K562 (cell line): ENCODE measurements around the gene BNC2. TPM values are rescaled to one million over a fixed set of nuclear protein-coding genes. Genes with fewer than 3 reads are reported as not detected.

Experiments used
- ATF2 ChIP-seq: sonication (generic); formaldehyde crosslinking; IDR thresholded peaks from 2 replicates; pipeline ENCODE4 v1.8.1; 2022; ENCODE audit warnings: missing genetic modification reagents
- CCNT2 ChIP-seq: IDR thresholded peaks from 2 replicates; pipeline ENCODE4 v1.6.1; 2011; ENCODE audit warnings: borderline replicate concordance, low read depth, mild to moderate bottlenecking, moderate library complexity, mixed read lengths, low read length; ENCODE audit not compliant: insufficient read length; ENCODE audit errors: extremely low read depth
- CTCFL ChIP-seq: IDR thresholded peaks from 2 replicates; pipeline ENCODE4 v1.6.1; 2011; ENCODE audit warnings: borderline replicate concordance, low read depth, mild to moderate bottlenecking, moderate library complexity, low read length; ENCODE audit not compliant: insufficient read depth, poor library complexity, severe bottlenecking
- MAZ ChIP-seq, 2 experiments: fragments of 450-650 bp in 1 of 2; sonication (generic) in 1 of 2; formaldehyde crosslinking; IDR thresholded peaks in 1 of 2; conservative IDR thresholded peaks in 1 of 2; 2 replicates each; pipeline versions ENCODE4 v1.4.0 to v1.5.0; 2020; ENCODE audit warnings: mild to moderate bottlenecking in 1 of 2, missing genetic modification reagents in 1 of 2
- PCBP2 ChIP-seq: fragments of 200-400 bp; formaldehyde crosslinking; IDR thresholded peaks from 2 replicates; pipeline ENCODE4 v1.6.1; 2018; ENCODE audit warnings: low read length, low read depth, mild to moderate bottlenecking, moderate library complexity; ENCODE audit not compliant: poor library complexity, severe bottlenecking
- RBM15 ChIP-seq: fragments of 200-400 bp; formaldehyde crosslinking; IDR thresholded peaks from 2 replicates; pipeline ENCODE4 v1.6.1; 2018; ENCODE audit warnings: mild to moderate bottlenecking, low read length, moderate library complexity; ENCODE audit not compliant: insufficient read depth
- SETDB1 ChIP-seq: IDR thresholded peaks from one replicate; pipeline ENCODE4 v1.6.1; 2012; ENCODE audit warnings: low read length, control low read depth, inconsistent platforms
- XRCC3 ChIP-seq: fragments of 450-650 bp; IDR thresholded peaks from 2 replicates; pipeline ENCODE4 v1.6.1; 2017; ENCODE audit warnings: mild to moderate bottlenecking, moderate library complexity
- ZNF324 ChIP-seq: fragments of 250-450 bp; sonication (Bioruptor Pico); IDR thresholded peaks from 2 replicates; pipeline ENCODE4 v1.4.0; 2020; ENCODE audit warnings: mild to moderate bottlenecking
- ZNF518B ChIP-seq: fragments of 250-450 bp; sonication (Bioruptor Pico); IDR thresholded peaks from 2 replicates; pipeline ENCODE4 v1.5.0; 2021; ENCODE audit warnings: mild to moderate bottlenecking, moderate library complexity
- polyA plus RNA-seq, 8 experiments: library from polyadenylated mRNA; depleted of rRNA in 4 of 8; stranded (reverse) in 5 of 8; unstranded in 3 of 8; fragments of >200 nt; fragmentation: Nextera tagmentation in 2 of 8; fragmentation: Illumina TruSeq in 1 of 8; extraction: Ambion mirVana in 2 of 8; extraction: Trizol in 1 of 8; gene quantifications; 2 replicates each; pipeline versions ENCODE4 v1.2.1 to v1.2.3, GENCODE V29; 2011 to 2014; ENCODE audit warnings: inconsistent platforms in 1 of 8, missing spikeins in 1 of 8
- total RNA-seq, 7 experiments: library from RNA; depleted of rRNA in 6 of 7; stranded (reverse); fragments of >200 nt in 6 of 7; fragmentation: Illumina TruSeq in 2 of 7; extraction: Trizol in 2 of 7; gene quantifications; 2 replicates each; pipeline versions ENCODE4 v1.2.1 to v1.2.3, GENCODE V29; 2011 to 2021; ENCODE audit warnings: low replicate concordance in 1 of 7

BNC2 gene
- total and polyA plus RNA-seq, 9 of the 15 experiments (the other 6 are each of a cell fraction or from before 2014, with no cell fraction given): not detected

GRCh38 chr9:16386827-16387077 lies 483.7 kb downstream of the BNC2 start (continued):
- TF ChIP-seq ZNF518B (no peak), ATF2 (CRISPR knock-in tag) (no peak), SETDB1 (no peak), PCBP2 (no peak), RBM15 (no peak), XRCC3 (no peak), MAZ (CRISPR knock-in tag; conservative IDR thresholded peaks at IDR 0.05 in 1 of 2, IDR thresholded peaks at IDR 0.05 in 1 of 2) (no peak), ZNF324 (CRISPR knock-in tag) (no peak), CCNT2 (no peak), CTCFL (no peak)
- TF ChIP-seq, all 486 proteins: peak for 0
